BLaER1 (cell line): Measurements from ENCODE around the gene PRB3.

ENCODE experiments used
- H3K27ac ChIP-seq: shearing (Covaris generic); formaldehyde crosslinking; 2 replicates; pipeline ENCODE4 v1.8.1; 2022
- H3K27me3 ChIP-seq: shearing (Covaris generic); formaldehyde crosslinking; 2 replicates; pipeline ENCODE4 v1.8.1; 2022
- H3K36me3 ChIP-seq: shearing (Covaris generic); formaldehyde crosslinking; 2 replicates; pipeline ENCODE4 v1.8.1; 2022
- H3K4me1 ChIP-seq: shearing (Covaris generic); formaldehyde crosslinking; 2 replicates; pipeline ENCODE4 v1.8.1; 2022
- H3K4me2 ChIP-seq: shearing (Covaris generic); formaldehyde crosslinking; 2 replicates; pipeline ENCODE4 v1.8.1; 2022
- H3K4me3 ChIP-seq: shearing (Covaris generic); formaldehyde crosslinking; 2 replicates; pipeline ENCODE4 v1.8.1; 2022
- H3K9ac ChIP-seq: shearing (Covaris generic); formaldehyde crosslinking; 2 replicates; pipeline ENCODE4 v1.8.1; 2022
- H3K9me3 ChIP-seq: shearing (Covaris generic); formaldehyde crosslinking; 2 replicates; pipeline ENCODE4 v1.8.1; 2022
- H4K20me1 ChIP-seq: shearing (Covaris generic); formaldehyde crosslinking; 2 replicates; pipeline ENCODE4 v1.8.1; 2022
- Cebpa-rat ChIP-seq: shearing (Covaris generic); IDR thresholded peaks from 2 replicates; pipeline ENCODE4 v1.8.1; 2022

The PRB3 gene

GRCh38 chr12:11227373-11227772 is 42.1 kb downstream of the PRB3 start:
- Histone ChIP-seq H3K4me2 (no peak overlapping the region), H3K27me3 (no peaks in the 10 kb centered on the region), H4K20me1 (no peaks in the 10 kb centered on the region), H3K27ac (no peak overlapping the region), H3K4me1 (no peaks in the 10 kb centered on the region), H3K36me3 (no peaks in the 10 kb centered on the region), H3K9me3 (no peaks in the 10 kb centered on the region), H3K4me3 (no peak overlapping the region), H3K9ac (no peak overlapping the region)
- no peak for TF ChIP-seq Cebpa-rat
